Right lobe of liver (tissue), 4 donors: Measurements from ENCODE around the gene BSND.

Experiments
- CTCF ChIP-seq, 4 donors: fragments of 200-600 bp in 3 of 4; fragments of 450-650 bp in 1 of 4; IDR thresholded peaks; one replicate each; pipeline versions ENCODE4 v1.5.1 to v1.8.0; 2016 to 2022; ENCODE audit warnings: antibody characterized with exemption in 4 of 4, mild to moderate bottlenecking in 2 of 4
- POLR2A ChIP-seq: fragments of 450-650 bp; IDR thresholded peaks from one replicate; pipeline ENCODE4 v1.6.1; 2017; ENCODE audit warnings: antibody characterized with exemption, mild to moderate bottlenecking
- donor health status: DM: no; HTN: no; CAD: no.
- donor health status: DM: no; HTN: no; CAD: no.
- donor health status: DM: no; HTN: yes; CAD: no.

DNA sequence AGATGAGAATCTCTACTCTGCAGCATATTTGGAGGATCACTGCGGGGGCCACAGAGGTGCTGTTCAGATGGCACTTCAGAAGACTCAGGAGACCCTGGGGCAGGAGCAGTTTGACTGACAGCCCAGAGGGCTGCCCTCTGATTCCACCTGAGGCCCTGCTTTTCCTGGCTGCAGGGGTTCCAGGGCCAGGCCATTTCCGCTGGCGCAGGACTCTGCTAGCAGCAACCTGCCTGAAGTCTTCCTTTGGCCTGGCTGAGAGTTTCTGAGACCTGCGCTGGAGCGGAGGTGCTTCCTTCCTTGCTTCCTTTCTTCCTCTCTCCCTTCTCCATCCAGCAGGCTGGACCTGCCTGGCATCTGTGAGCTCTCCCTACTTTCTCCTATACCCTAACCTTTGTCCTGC is 52.4 kb downstream of the BSND start:
- TF ChIP-seq CTCF (IDR thresholded peaks at IDR 0.05): no peak
- TF ChIP-seq POLR2A: no peak
